Keratinocyte (primary cell): ENCODE measurements around the gene ISG15. TPM values are rescaled to one million over a fixed set of nuclear protein-coding genes. Genes with fewer than 3 reads are reported as not detected.

Experiments used
- DNase-seq: peaks from one replicate; pipeline ENCODE4 v3.0.0-alpha.2; 2011; ENCODE audit warnings: low read depth, missing footprints, low spot score
- FAIRE-seq: peaks from 2 replicates; lab custom pipeline; 2011; peaks lifted over from hg19 to GRCh38; lab: Jason Lieb, UNC
- H2AFZ ChIP-seq: 2 replicates; pipeline ENCODE4 v1.6.0; 2012; ENCODE audit warnings: low read length, control low read depth, inconsistent platforms; ENCODE audit not compliant: control insufficient read depth
- H3K27ac ChIP-seq: 2 replicates; pipeline ENCODE4 v1.5.1; 2011; ENCODE audit warnings: low read length; ENCODE audit not compliant: control insufficient read depth, insufficient read depth
- H3K27me3 ChIP-seq: 3 replicates; pipeline ENCODE4 v1.6.0; 2011; ENCODE audit warnings: low read length; ENCODE audit not compliant: control insufficient read depth, insufficient read depth; ENCODE audit errors: extremely low read depth
- H3K36me3 ChIP-seq, 2 experiments: 2 replicates in 1 of 2; 3 replicates in 1 of 2; pipeline ENCODE4 v1.5.1; 2011; ENCODE audit warnings: low read length in 2 of 2, mild to moderate bottlenecking in 1 of 2; ENCODE audit not compliant: control insufficient read depth in 2 of 2, insufficient read depth in 2 of 2; ENCODE audit errors: extremely low read depth in 1 of 2
- H3K4me1 ChIP-seq: 3 replicates; pipeline ENCODE4 v1.5.1; 2011; ENCODE audit warnings: low read length; ENCODE audit not compliant: control insufficient read depth, insufficient read depth; ENCODE audit errors: extremely low read depth
- H3K4me2 ChIP-seq: 3 replicates; pipeline ENCODE4 v1.6.0; 2011; ENCODE audit warnings: low read depth, low read length; ENCODE audit not compliant: control insufficient read depth, insufficient read depth; ENCODE audit errors: extremely low read depth
- H3K4me3 ChIP-seq, 3 experiments: fragments of 200-600 bp in 1 of 3; sonication (generic) in 1 of 3; 2 replicates in 2 of 3; 3 replicates in 1 of 3; pipeline ENCODE4 v1.5.1; 2011 to 2016; ENCODE audit warnings: low read length in 3 of 3, mild to moderate bottlenecking in 3 of 3, control low read depth in 2 of 3, inconsistent platforms in 1 of 3, low read depth in 1 of 3, mixed read lengths in 1 of 3, mixed run types in 1 of 3, moderate library complexity in 1 of 3; ENCODE audit not compliant: control insufficient read depth in 2 of 3, insufficient read depth in 2 of 3; ENCODE audit errors: extremely low read depth in 1 of 3
- H3K79me2 ChIP-seq: 2 replicates; pipeline ENCODE4 v1.6.0; 2012; ENCODE audit warnings: low read length; ENCODE audit not compliant: control insufficient read depth, insufficient read depth
- H3K9ac ChIP-seq: 3 replicates; pipeline ENCODE4 v1.6.0; 2011; ENCODE audit warnings: low read length; ENCODE audit not compliant: control insufficient read depth, insufficient read depth; ENCODE audit errors: extremely low read depth
- H3K9me1 ChIP-seq: 3 replicates; pipeline ENCODE4 v1.6.0; 2011; ENCODE audit warnings: low read length; ENCODE audit not compliant: control insufficient read depth, insufficient read depth; ENCODE audit errors: extremely low read depth
- H3K9me3 ChIP-seq: 2 replicates; pipeline ENCODE4 v1.5.1; 2012; ENCODE audit warnings: low read depth, low read length; ENCODE audit not compliant: control insufficient read depth
- H4K20me1 ChIP-seq: 3 replicates; pipeline ENCODE4 v1.6.0; 2011; ENCODE audit warnings: low read length; ENCODE audit not compliant: control insufficient read depth, insufficient read depth; ENCODE audit errors: extremely low read depth
- CTCF ChIP-seq, 3 experiments: IDR thresholded peaks in 1 of 3; conservative IDR thresholded peaks in 1 of 3; optimal IDR thresholded peaks in 1 of 3; 2 replicates in 2 of 3; 3 replicates in 1 of 3; pipeline versions ENCODE3 to v1.5.1; 2011; ENCODE audit warnings: low read length in 3 of 3, mild to moderate bottlenecking in 3 of 3, moderate library complexity in 2 of 3, control low read depth in 1 of 3, inconsistent platforms in 1 of 3; ENCODE audit not compliant: insufficient read depth in 2 of 3; ENCODE audit errors: extremely low read depth in 1 of 3
- EZH2 ChIP-seq: IDR thresholded peaks from one replicate; pipeline ENCODE4 v1.6.1; 2012; ENCODE audit warnings: inconsistent platforms, mild to moderate bottlenecking, low read length, moderate library complexity
- dilution Hi-C: fragments of 300-500 bp; cut with MboI; formaldehyde crosslinking; loops from one replicate; pipeline ENCODE4 v1.7.0; 2020; ENCODE audit warnings: low sequenced_read_pairs; ENCODE audit not compliant: extremely low pct_ligation_motif_present
- polyA plus RNA-seq, 5 experiments: library from polyadenylated mRNA; depleted of rRNA in 3 of 5; stranded (reverse) in 3 of 5; stranded (forward) in 1 of 5; unstranded in 1 of 5; fragments of >200 nt; gene quantifications; 1 replicate in 1 of 5; 2 replicates in 3 of 5; 3 replicates in 1 of 5; pipeline versions ENCODE4 v1.2.1 to v1.2.3, GENCODE V29; 2011 to 2012; ENCODE audit warnings: missing spikeins in 2 of 5, low read depth in 1 of 5, low replicate concordance in 1 of 5

The ISG15 gene
- polyA plus RNA-seq, 1 donor (not counting 4 experiments of a cell fraction or from before 2014, with no cell fraction given), result 246 TPM

- Histone ChIP-seq H3K4me3 (no peak overlapping the region), H3K9ac (no peak overlapping the region), H3K9me1 (no peaks in the 10 kb centered on the region), H3K9me3 (no peaks in the 10 kb centered on the region), H3K4me2 (no peak overlapping the region), H3K4me1 (peaks cover 4% of the 10 kb centered on the region), H2AFZ (no peak overlapping the region), H4K20me1 (no peaks in the 10 kb centered on the region), H3K79me2 (no peaks in the 10 kb centered on the region), H3K27me3 (peaks cover 5% of the 10 kb centered on the region), H3K36me3 (peaks cover 0 to 3% of the 10 kb centered on the region in 2 experiments), H3K27ac (no peak overlapping the region)
- no peak for DNase-seq
- dilution Hi-C loops, result no loop called here
- FAIRE-seq, result no peak
- TF ChIP-seq EZH2, result no peak
- no peak for TF ChIP-seq CTCF (optimal IDR thresholded peaks at IDR 0.05 in 1 of 3, IDR thresholded peaks at IDR 0.05 in 1 of 3, conservative IDR thresholded peaks at IDR 0.05 in 1 of 3; ENCODE audit: extremely low read depth in 1 of 3, insufficient read depth in 2 of 3, low read length in 3 of 3)
Measured at GRCh38 chr1:974687-975328, 38.5 kb upstream of the ISG15 start.

- Histone ChIP-seq H3K79me2 (no peaks in the 10 kb centered on the region), H3K27me3 (peaks cover 10% of the 10 kb centered on the region), H2AFZ (no peak overlapping the region), H3K4me2 (no peak overlapping the region), H3K4me1 (peaks cover 4% of the 10 kb centered on the region), H3K27ac (no peak overlapping the region), H4K20me1 (no peaks in the 10 kb centered on the region), H3K36me3 (peaks cover 0 to 3% of the 10 kb centered on the region in 2 experiments), H3K9ac (no peak overlapping the region), H3K9me1 (no peaks in the 10 kb centered on the region), H3K9me3 (no peaks in the 10 kb centered on the region), H3K4me3 (no peak overlapping the region)
- DNase-seq (no peak), FAIRE-seq (no peak)
- TF ChIP-seq CTCF (optimal IDR thresholded peaks at IDR 0.05 in 1 of 3, IDR thresholded peaks at IDR 0.05 in 1 of 3, conservative IDR thresholded peaks at IDR 0.05 in 1 of 3; ENCODE audit: extremely low read depth in 1 of 3, insufficient read depth in 2 of 3, low read length in 3 of 3) (no peak), EZH2 (no peak)
- dilution Hi-C loops, result no loop called here
Measured at GRCh38 chr1:975365-975764, 37.9 kb upstream of the ISG15 start.
